ENCODE data around the gene WDR38. TPM values are rescaled to one million over a fixed set of nuclear protein-coding genes. Genes with fewer than 3 reads are reported as not detected.

WDR38 gene
- total and polyA plus RNA-seq, 9 of the 15 experiments (the other 6 are each of a cell fraction or from before 2014, with no cell fraction given) = not detected

DNA sequence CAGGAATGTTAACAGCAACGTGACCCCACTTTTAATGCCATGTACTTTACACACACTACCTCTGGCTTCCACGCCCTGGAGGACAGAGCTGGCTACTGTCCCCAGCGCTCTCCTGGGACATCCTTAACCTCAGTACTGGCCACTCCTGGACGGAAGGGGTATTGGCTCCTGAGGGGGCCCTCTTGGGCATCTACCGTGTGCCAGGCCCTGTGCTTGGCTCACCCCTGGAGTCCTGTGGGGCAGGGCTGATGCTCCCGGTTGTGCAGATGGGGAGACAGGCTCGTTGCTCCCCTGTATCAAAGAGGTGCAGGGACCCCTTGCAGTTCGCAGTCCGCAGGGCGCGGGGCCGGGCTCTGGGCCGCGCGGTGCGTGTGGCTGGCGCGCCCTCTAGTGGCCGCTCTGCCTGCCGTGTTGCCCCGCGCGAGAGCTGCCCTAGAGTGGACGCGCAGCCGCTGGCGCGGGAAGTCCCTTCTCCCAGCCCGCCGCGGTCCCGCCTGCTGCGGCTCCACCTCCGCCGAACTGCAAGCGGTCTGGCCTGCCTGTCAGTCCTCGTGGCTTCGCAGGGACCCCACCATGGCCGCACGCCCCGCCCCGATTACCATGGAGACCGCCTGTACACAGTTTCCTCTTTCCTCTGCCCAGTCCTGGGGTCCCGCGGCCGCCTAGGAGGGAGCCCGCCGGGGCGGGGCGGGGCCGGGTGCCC is at the start of gene WDR38 (continued):
- TF ChIP-seq ZNF609 (CRISPR knock-in tag; IDR thresholded peaks at IDR 0.05; ENCODE audit: borderline replicate concordance) (no peak), RBM15 (IDR thresholded peaks at IDR 0.05; ENCODE audit: insufficient read depth, low read length) (no peak), ZNF143 (CRISPR knock-in tag; IDR thresholded peaks at IDR 0.05) (0 out of 2 replicates have a peak, but pooled peaks have one; percentile 49), HDAC1 (IDR thresholded peaks at IDR 0.05) (peak in 1 of 2 experiments; percentile 62; a peak in 1 of 4 replicates), ATF1 (CRISPR knock-in tag; IDR thresholded peaks at IDR 0.05) (no peak), ATF1 (tag; IDR thresholded peaks at IDR 0.05) (peak; percentile 68), CHD7 (IDR thresholded peaks at IDR 0.05; ENCODE audit: low read depth, low read length) (no peak), GABPB1 (CRISPR knock-in tag; IDR thresholded peaks at IDR 0.05) (peak; percentile 87)
- TF ChIP-seq, protein P1, sequence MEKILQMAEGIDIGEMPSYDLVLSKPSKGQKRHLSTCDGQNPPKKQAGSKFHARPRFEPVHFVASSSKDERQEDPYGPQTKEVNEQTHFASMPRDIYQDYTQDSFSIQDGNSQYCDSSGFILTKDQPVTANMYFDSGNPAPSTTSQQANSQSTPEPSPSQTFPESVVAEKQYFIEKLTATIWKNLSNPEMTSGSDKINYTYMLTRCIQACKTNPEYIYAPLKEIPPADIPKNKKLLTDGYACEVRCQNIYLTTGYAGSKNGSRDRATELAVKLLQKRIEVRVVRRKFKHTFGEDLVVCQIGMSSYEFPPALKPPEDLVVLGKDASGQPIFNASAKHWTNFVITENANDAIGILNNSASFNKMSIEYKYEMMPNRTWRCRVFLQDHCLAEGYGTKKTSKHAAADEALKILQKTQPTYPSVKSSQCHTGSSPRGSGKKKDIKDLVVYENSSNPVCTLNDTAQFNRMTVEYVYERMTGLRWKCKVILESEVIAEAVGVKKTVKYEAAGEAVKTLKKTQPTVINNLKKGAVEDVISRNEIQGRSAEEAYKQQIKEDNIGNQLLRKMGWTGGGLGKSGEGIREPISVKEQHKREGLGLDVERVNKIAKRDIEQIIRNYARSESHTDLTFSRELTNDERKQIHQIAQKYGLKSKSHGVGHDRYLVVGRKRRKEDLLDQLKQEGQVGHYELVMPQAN (IDR thresholded peaks at IDR 0.05; ENCODE audit: borderline replicate concordance) = peak; percentile 51; the same call in 1 of the 2 replicates

All from K562 (cell line).